Measurements from ENCODE around the gene PGS1.

DNA sequence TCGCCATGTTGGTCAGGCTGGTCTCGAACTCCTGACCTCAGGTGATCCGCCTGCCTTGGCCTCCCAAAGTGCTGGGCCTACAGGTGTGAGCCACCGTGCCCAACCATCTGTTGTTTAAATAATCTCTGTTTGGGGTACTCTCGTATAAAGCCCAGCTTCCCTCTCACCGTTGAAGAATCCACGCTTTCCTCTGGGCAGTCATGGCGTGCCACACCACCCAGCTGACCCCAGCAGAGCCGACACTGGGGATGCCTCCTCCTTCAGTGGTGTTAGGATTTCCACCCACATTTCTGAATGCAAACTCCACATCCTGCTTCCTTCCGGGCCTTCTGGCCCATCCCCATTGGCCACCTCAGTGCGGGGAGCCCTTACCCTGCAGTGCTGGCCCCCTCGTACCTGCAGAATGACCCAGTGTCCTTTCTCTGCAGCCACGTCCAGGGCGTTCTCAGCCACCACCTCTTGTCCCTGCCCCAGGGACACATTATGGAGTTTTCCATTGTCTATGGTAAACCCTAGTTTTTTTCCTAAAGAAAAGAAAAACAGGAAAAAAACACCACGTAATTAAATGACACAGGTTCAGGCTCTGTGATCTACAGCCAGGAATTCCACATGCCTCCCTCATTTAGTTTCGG, 60.4 kb downstream of the PGS1 start:
- TF ChIP-seq, protein P1, sequence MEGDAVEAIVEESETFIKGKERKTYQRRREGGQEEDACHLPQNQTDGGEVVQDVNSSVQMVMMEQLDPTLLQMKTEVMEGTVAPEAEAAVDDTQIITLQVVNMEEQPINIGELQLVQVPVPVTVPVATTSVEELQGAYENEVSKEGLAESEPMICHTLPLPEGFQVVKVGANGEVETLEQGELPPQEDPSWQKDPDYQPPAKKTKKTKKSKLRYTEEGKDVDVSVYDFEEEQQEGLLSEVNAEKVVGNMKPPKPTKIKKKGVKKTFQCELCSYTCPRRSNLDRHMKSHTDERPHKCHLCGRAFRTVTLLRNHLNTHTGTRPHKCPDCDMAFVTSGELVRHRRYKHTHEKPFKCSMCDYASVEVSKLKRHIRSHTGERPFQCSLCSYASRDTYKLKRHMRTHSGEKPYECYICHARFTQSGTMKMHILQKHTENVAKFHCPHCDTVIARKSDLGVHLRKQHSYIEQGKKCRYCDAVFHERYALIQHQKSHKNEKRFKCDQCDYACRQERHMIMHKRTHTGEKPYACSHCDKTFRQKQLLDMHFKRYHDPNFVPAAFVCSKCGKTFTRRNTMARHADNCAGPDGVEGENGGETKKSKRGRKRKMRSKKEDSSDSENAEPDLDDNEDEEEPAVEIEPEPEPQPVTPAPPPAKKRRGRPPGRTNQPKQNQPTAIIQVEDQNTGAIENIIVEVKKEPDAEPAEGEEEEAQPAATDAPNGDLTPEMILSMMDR (IDR thresholded peaks at IDR 0.05), result no peak
- TF ChIP-seq EP300 (IDR thresholded peaks at IDR 0.05) (no peak), POLR2A (IDR thresholded peaks at IDR 0.05) (no peak)

Data from stomach (tissue), 4 donors.